Uterus (tissue), 4 donors: ENCODE data around the gene GSTO2. TPM values are rescaled to one million over a fixed set of nuclear protein-coding genes. Genes with fewer than 3 reads are reported as not detected.
"Not testable (repeated sequence)": the region's sequence is repeated elsewhere in the genome, so short reads cannot be mapped to it uniquely, and the experiment has no call there.

Experiments
- DNase-seq, 2 donors: peaks; one replicate each; pipeline ENCODE4 v3.0.0-alpha.2; 2019 to 2020
- H3K27ac ChIP-seq, 2 donors: fragments of 200-600 bp; sonication (generic); 1 replicate in 1 of 2; 2 replicates in 1 of 2; pipeline ENCODE4 v1.5.1; 2016 to 2018
- H3K27me3 ChIP-seq, 2 donors: fragments of 200-600 bp; sonication (generic); one replicate each; pipeline ENCODE4 v1.5.1; 2018 to 2019; ENCODE audit warnings: control low read depth in 1 of 2
- H3K36me3 ChIP-seq, 2 donors: fragments of 200-600 bp; sonication (generic); one replicate each; pipeline ENCODE4 v1.5.1; 2019; ENCODE audit warnings: control low read depth in 1 of 2
- H3K4me1 ChIP-seq, 2 donors: fragments of 200-600 bp; sonication (generic); one replicate each; pipeline ENCODE4 v1.5.1; 2018 to 2019; ENCODE audit warnings: control low read depth in 1 of 2
- H3K4me3 ChIP-seq, 2 donors: fragments of 200-600 bp; sonication (generic); 1 replicate in 1 of 2; 2 replicates in 1 of 2; pipeline ENCODE4 v1.5.1; 2018 to 2019; ENCODE audit warnings: mild to moderate bottlenecking in 1 of 2
- H3K9me3 ChIP-seq, 2 donors: fragments of 200-600 bp; sonication (generic); one replicate each; pipeline ENCODE4 v1.5.1; 2019; ENCODE audit warnings: control low read depth in 1 of 2
- CTCF ChIP-seq, 4 experiments: fragments of 200-600 bp in 2 of 4; fragments of 450-650 bp in 2 of 4; sonication (generic) in 2 of 4; IDR thresholded peaks; one replicate each; pipeline ENCODE4 v1.5.1; 2016 to 2019; ENCODE audit warnings: antibody characterized with exemption in 4 of 4, mild to moderate bottlenecking in 2 of 4, moderate library complexity in 1 of 4
- POLR2A ChIP-seq, 2 donors: fragments of 450-650 bp; IDR thresholded peaks; one replicate each; pipeline ENCODE4 v1.6.1; 2016; ENCODE audit warnings: antibody characterized with exemption in 2 of 2, mild to moderate bottlenecking in 1 of 2, moderate library complexity in 1 of 2
- intact Hi-C: fragments of 100-400 bp; cut with DNase I; formaldehyde crosslinking; loops from one replicate; pipeline ENCODE4 v1.15.1; 2023; ENCODE audit warnings: low total_unique reads
- total RNA-seq, 4 donors: library from RNA; depleted of rRNA in 3 of 4; stranded (reverse); fragments of >200 nt in 3 of 4; gene quantifications; one replicate each; pipeline versions ENCODE4 v1.1.0 to v1.2.4, GENCODE V29; 2014 to 2023
- donor health status: DM: yes; HTN: yes; CAD: no.

The GSTO2 gene
- total RNA-seq, 4 donors from 2014 or later = under 0.01 to 10.6 (median 5.6) TPM; not detected in 1

- DNase-seq = no peak
- Histone ChIP-seq H3K4me1 (no peaks in the 10 kb centered on the region), H3K4me3 (no peak overlapping the region), H3K27ac (no peak overlapping the region), H3K9me3 (no peaks in the 10 kb centered on the region), H3K27me3 (no peaks in the 10 kb centered on the region), H3K36me3 (no peaks in the 10 kb centered on the region)
- no peak for TF ChIP-seq CTCF (IDR thresholded peaks at IDR 0.05)
- no peak for TF ChIP-seq POLR2A (IDR thresholded peaks at IDR 0.05)
- intact Hi-C loops = no loop called here
These were observed 28.9 kb upstream of the GSTO2 start for GRCh38 chr10:104240078-104240477.

DNA sequence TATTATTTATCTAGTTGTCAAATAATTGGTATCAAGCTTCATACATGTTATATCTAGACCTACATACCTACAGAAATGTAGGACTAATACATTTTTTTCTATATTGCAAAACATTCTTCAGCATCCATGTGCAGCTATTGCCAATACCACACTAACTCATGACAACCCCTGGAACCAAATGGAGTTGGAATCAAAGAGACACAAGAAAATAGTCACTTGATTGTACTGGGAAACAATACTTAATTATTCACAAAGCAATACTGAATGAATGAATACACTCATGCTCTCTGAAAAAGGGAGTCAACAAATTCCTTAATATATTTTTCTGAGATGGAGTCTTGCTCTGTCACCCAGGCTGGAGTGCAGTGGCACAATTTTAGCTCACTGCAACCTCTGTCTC is 26.4 kb upstream of the GSTO2 start:
- no peak for DNase-seq
- H3K9me3 ChIP-seq = no peaks in the 10 kb centered on the region
- intact Hi-C loops = no loop called here
- no peak overlapping the region for H3K27ac ChIP-seq
- TF ChIP-seq POLR2A (IDR thresholded peaks at IDR 0.05) (no peak), CTCF (IDR thresholded peaks at IDR 0.05) (no peak)
- H3K27me3 ChIP-seq = no peaks in the 10 kb centered on the region
- H3K36me3 ChIP-seq = no peaks in the 10 kb centered on the region
- no peak overlapping the region for H3K4me3 ChIP-seq
- H3K4me1 ChIP-seq = no peaks in the 10 kb centered on the region

DNA sequence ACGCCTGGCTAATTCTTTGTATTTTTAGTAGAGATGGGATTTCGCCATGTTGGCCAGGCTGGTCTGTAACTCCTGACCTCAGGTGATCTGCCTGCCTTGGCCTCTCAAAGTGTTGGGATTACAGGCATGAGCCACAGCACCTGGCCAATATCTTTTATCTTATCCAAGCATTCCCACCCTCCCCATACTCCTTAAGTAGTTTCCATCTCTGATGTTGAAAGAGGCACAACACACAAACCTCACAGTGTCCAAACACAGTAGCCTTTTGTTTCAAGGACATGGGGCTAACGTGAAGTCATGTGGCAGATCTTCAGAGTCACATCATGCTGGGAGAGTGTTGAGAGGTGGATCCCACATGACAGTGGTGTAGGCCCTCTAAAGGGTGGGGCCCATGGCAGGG is 26.0 kb upstream of the GSTO2 start:
- H3K27ac ChIP-seq, H3K36me3 ChIP-seq, H3K4me1 ChIP-seq, DNase-seq, H3K9me3 ChIP-seq, H3K4me3 ChIP-seq, intact Hi-C loops, H3K27me3 ChIP-seq: not testable (repeated sequence)

GRCh38 chr10:104243512-104243911 is 25.5 kb upstream of the GSTO2 start:
- H3K27me3 ChIP-seq = no peaks in the 10 kb centered on the region
- H3K4me3 ChIP-seq = no peak overlapping the region
- no peaks in the 10 kb centered on the region for H3K36me3 ChIP-seq
- DNase-seq = no peak
- no peaks in the 10 kb centered on the region for H3K9me3 ChIP-seq
- no peaks in the 10 kb centered on the region for H3K4me1 ChIP-seq
- TF ChIP-seq POLR2A (IDR thresholded peaks at IDR 0.05) = no peak
- no peak for TF ChIP-seq CTCF (IDR thresholded peaks at IDR 0.05)
- intact Hi-C loops = no loop called here
- no peak overlapping the region for H3K27ac ChIP-seq

DNA sequence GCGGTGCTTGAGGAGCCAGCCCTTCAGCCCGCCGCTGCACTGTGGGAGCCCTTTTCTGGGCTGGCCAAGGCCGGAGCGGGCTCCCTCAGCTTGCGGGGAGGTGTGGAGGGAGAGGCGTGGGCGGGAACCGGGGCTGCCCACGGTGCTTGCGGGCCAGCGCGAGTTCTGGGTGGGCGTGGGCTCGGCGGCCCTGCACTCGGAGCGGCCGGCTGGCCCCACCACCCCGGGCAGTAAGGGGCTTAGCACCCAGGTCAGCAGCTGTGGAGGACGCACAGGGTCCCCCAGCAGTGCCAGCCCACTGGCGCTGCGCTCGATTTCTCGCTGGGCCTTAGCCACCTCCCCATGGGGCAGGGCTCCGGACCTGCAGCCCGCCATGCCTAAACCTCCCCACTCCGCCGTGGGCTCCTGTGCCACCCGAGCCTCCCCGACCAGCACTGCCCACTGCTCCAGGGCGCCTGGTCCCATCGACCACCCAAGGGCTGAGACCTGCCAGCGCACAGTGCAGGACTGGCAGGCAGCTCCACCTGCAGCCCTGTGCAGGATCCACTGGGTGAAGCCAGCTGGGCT is 23.8 kb upstream of the GSTO2 start:
- no peak for TF ChIP-seq CTCF (IDR thresholded peaks at IDR 0.05)
- no peak for TF ChIP-seq POLR2A (IDR thresholded peaks at IDR 0.05)
- DNase-seq = no peak
- intact Hi-C loops = no loop called here
- H3K27ac ChIP-seq = no peak overlapping the region
- no peaks in the 10 kb centered on the region for H3K36me3 ChIP-seq
- H3K4me1 ChIP-seq = no peaks in the 10 kb centered on the region
- no peak overlapping the region for H3K4me3 ChIP-seq
- H3K9me3 ChIP-seq = no peaks in the 10 kb centered on the region
- H3K27me3 ChIP-seq = no peaks in the 10 kb centered on the region

DNA sequence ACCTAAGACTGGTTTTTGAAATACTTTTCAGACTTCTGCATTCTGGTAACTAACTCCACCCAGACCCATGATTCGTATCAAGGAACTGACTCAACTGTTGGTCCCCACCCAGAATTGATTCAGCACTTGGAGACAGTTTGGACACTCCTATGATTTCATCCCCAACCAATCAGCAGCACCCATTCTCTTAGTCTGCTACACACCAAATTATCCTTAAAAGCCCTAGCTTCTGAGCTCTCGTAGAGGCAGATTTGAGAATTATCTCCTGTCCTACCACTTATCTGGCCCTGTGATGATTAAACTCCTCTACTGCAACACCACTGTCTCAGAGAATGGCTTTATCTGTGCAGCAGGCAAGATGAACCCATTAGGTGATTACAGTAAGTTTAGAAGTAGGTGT is 22.0 kb upstream of the GSTO2 start:
- DNase-seq = no peak
- H3K4me3 ChIP-seq = no peak overlapping the region
- H3K27ac ChIP-seq = no peak overlapping the region
- no peaks in the 10 kb centered on the region for H3K27me3 ChIP-seq
- H3K4me1 ChIP-seq = no peaks in the 10 kb centered on the region
- no peaks in the 10 kb centered on the region for H3K36me3 ChIP-seq
- intact Hi-C loops = no loop called here
- TF ChIP-seq CTCF (IDR thresholded peaks at IDR 0.05) = no peak
- no peaks in the 10 kb centered on the region for H3K9me3 ChIP-seq
